ENCODE measurements around the gene ASCL1.

- TF ChIP-seq REST (IDR thresholded peaks at IDR 0.05), result no peak
- TF ChIP-seq CTCF (IDR thresholded peaks at IDR 0.05), result no peak
- TF ChIP-seq HOXA7 (CRISPR knock-in tag; IDR thresholded peaks at IDR 0.05), result no peak
- no peak for TF ChIP-seq SMC3 (IDR thresholded peaks at IDR 0.05)
- TF ChIP-seq CBX8 (IDR thresholded peaks at IDR 0.05), result no peak
- no peak for TF ChIP-seq HDAC2 (IDR thresholded peaks at IDR 0.05)
- no peak for TF ChIP-seq RNF2 (IDR thresholded peaks at IDR 0.05; ENCODE audit: borderline replicate concordance, low read depth)
Observed at GRCh38 chr12:102973583-102973982, 16.1 kb downstream of the ASCL1 start.
